MM.1S (cell line): Measurements from ENCODE around the gene DACT2.

ENCODE experiments used
- DNase-seq: peaks from one replicate; pipeline ENCODE4 v3.0.0-alpha.2; 2015
- H2AFZ ChIP-seq: fragments of 300-600 bp; sonication (generic); 2 replicates; pipeline ENCODE4 v1.6.0; 2016; ENCODE audit warnings: antibody characterized with exemption, low read length
- H3F3A ChIP-seq: fragments of 300-600 bp; sonication (generic); 2 replicates; pipeline ENCODE4 v1.6.1; 2016; ENCODE audit warnings: mild to moderate bottlenecking, antibody characterized with exemption, low read length, moderate library complexity, mixed read lengths; ENCODE audit not compliant: insufficient read depth
- H3K27ac ChIP-seq: fragments of 300-600 bp; sonication (generic); 2 replicates; pipeline ENCODE4 v1.5.1; 2016; ENCODE audit warnings: mild to moderate bottlenecking, low read length
- H3K27me3 ChIP-seq: fragments of 300-600 bp; sonication (generic); replicated peaks from 2 replicates; pipeline ENCODE4 v1.6.0; 2016; ENCODE audit warnings: low read length; ENCODE audit not compliant: insufficient read depth
- H3K36me3 ChIP-seq: fragments of 300-600 bp; sonication (generic); replicated peaks from 2 replicates; pipeline ENCODE4 v1.6.1; 2016; ENCODE audit warnings: mild to moderate bottlenecking, low read length, mixed read lengths; ENCODE audit not compliant: insufficient read depth
- H3K4me1 ChIP-seq: fragments of 300-600 bp; sonication (generic); 2 replicates; pipeline ENCODE4 v1.6.1; 2016; ENCODE audit warnings: low read length, mixed read lengths
- H3K4me2 ChIP-seq: fragments of 300-600 bp; sonication (generic); 2 replicates; pipeline ENCODE4 v1.6.0; 2016; ENCODE audit warnings: low read depth, low read length
- H3K4me3 ChIP-seq: fragments of 300-600 bp; sonication (generic); 2 replicates; pipeline ENCODE4 v1.5.1; 2016; ENCODE audit warnings: low read length, mixed read lengths
- H3K79me2 ChIP-seq: fragments of 300-600 bp; sonication (generic); 2 replicates; pipeline ENCODE4 v1.6.1; 2016; ENCODE audit warnings: mixed run types, low read length, mixed read lengths
- H3K9ac ChIP-seq: fragments of 300-600 bp; sonication (generic); 2 replicates; pipeline ENCODE4 v1.6.1; 2016; ENCODE audit warnings: low read length, mixed read lengths
- H3K9me2 ChIP-seq: fragments of 300-600 bp; sonication (generic); replicated peaks from 2 replicates; pipeline ENCODE4 v1.6.1; 2016; ENCODE audit warnings: mild to moderate bottlenecking, low read length, mixed read lengths; ENCODE audit not compliant: insufficient read depth
- H3K9me3 ChIP-seq: fragments of 300-600 bp; sonication (generic); replicated peaks from 2 replicates; pipeline ENCODE4 v1.6.1; 2016; ENCODE audit warnings: mild to moderate bottlenecking, low read length, mixed read lengths; ENCODE audit not compliant: insufficient read depth
- H4K20me1 ChIP-seq: fragments of 300-600 bp; sonication (generic); 2 replicates; pipeline ENCODE4 v1.6.1; 2016; ENCODE audit warnings: mild to moderate bottlenecking, low read length, moderate library complexity, mixed read lengths; ENCODE audit not compliant: insufficient read depth
- CTCF ChIP-seq: fragments of 300-600 bp; sonication (generic); IDR thresholded peaks from 2 replicates; pipeline ENCODE4 v1.5.1; 2016; ENCODE audit warnings: antibody characterized with exemption, low read length, mixed read lengths
- EZH2 ChIP-seq: fragments of 300-600 bp; sonication (generic); optimal IDR thresholded peaks from 2 replicates; pipeline ENCODE3; 2017; ENCODE audit warnings: low read depth, mild to moderate bottlenecking, antibody characterized with exemption, low read length, mixed read lengths
- EZH2phosphoT487 ChIP-seq: fragments of 300-600 bp; sonication (generic); IDR thresholded peaks from 2 replicates; pipeline ENCODE4 v1.6.1; 2018; ENCODE audit warnings: antibody characterized with exemption, low read length

DACT2 gene

DNA sequence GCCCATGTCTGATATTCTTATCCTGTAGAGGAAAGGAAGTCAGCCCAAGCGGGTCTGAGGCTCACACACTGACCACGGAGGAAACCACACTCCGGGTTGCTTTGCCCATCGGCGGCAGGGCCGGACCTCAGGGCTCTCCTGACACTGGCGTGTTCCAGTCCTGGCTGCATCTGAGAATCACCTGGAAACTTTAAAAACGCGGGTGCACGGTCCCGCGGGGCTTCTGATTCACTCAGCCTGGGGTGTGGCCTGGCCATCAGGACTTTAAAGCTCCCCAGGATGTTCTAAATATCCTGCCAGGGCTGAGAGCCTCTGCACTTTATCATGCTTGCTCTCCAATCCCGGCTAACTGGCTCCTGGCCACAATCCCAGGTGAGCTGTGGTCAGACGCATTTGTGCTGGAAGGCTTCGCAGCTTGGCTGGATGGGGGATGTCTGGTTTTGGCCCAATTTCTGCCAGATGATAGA lies 47.7 kb upstream of the DACT2 start:
- TF ChIP-seq EZH2 = no peak
- no peak for TF ChIP-seq EZH2phosphoT487
- no peak for TF ChIP-seq CTCF
- Histone ChIP-seq H3K4me2 (no peak overlapping the region), H4K20me1 (no peaks in the 10 kb centered on the region), H3K27me3 (0 out of 2 replicates have a peak, but pooled peaks cover 2% of the 10 kb centered on the region), H3K9me3 (no peaks in the 10 kb centered on the region), H3K4me1 (no peaks in the 10 kb centered on the region), H3K79me2 (no peaks in the 10 kb centered on the region), H3K27ac (no peak overlapping the region), H2AFZ (no peak overlapping the region), H3K9me2 (no peaks in the 10 kb centered on the region), H3F3A (no peaks in the 10 kb centered on the region), H3K9ac (no peak overlapping the region), H3K36me3 (no peaks in the 10 kb centered on the region), H3K4me3 (no peak overlapping the region)
- no peak for DNase-seq

- Histone ChIP-seq H3K27ac (no peak overlapping the region), H4K20me1 (no peaks in the 10 kb centered on the region), H3K9me2 (no peaks in the 10 kb centered on the region), H3F3A (no peaks in the 10 kb centered on the region), H3K36me3 (no peaks in the 10 kb centered on the region), H3K27me3 (0 out of 2 replicates have a peak, but pooled peaks cover 2% of the 10 kb centered on the region), H2AFZ (no peak overlapping the region), H3K9ac (no peak overlapping the region), H3K79me2 (no peaks in the 10 kb centered on the region), H3K9me3 (no peaks in the 10 kb centered on the region), H3K4me2 (no peak overlapping the region), H3K4me1 (no peaks in the 10 kb centered on the region), H3K4me3 (no peak overlapping the region)
- TF ChIP-seq EZH2phosphoT487 (no peak), CTCF (no peak), EZH2 (no peak)
- DNase-seq = no peak
Observed at GRCh38 chr6:168366473-168366872, 46.9 kb upstream of the DACT2 start.

GRCh38 chr6:168365422-168366165 lies 46.0 kb upstream of the DACT2 start:
- Histone ChIP-seq H3K79me2 (no peaks in the 10 kb centered on the region), H3K9ac (no peak overlapping the region), H3K27me3 (0 out of 2 replicates have a peak, but pooled peaks cover 2% of the 10 kb centered on the region), H3K36me3 (no peaks in the 10 kb centered on the region), H3K4me3 (no peak overlapping the region), H2AFZ (no peak overlapping the region), H3K4me2 (no peak overlapping the region), H3F3A (no peaks in the 10 kb centered on the region), H3K27ac (no peak overlapping the region), H3K9me3 (no peaks in the 10 kb centered on the region), H3K9me2 (no peaks in the 10 kb centered on the region), H3K4me1 (no peaks in the 10 kb centered on the region), H4K20me1 (no peaks in the 10 kb centered on the region)
- TF ChIP-seq EZH2 (no peak), CTCF (no peak), EZH2phosphoT487 (no peak)
- no peak for DNase-seq
